Measurements from ENCODE around the gene DSG2.
"Not testable (repeated sequence)": the region's sequence is repeated elsewhere in the genome, so short reads cannot be mapped to it uniquely, and the experiment has no call there.

The DSG2 gene
- long read RNA-seq, donor 1, full-length matches to known transcripts, result 10 of 10 reads
- long read RNA-seq, donor 1, partial matches to known transcripts, result 0 of 10 reads
- long read RNA-seq, donor 1, other reads (novel, unspliced or antisense), result 0 of 10 reads
- long read RNA-seq, donor 2, full-length matches to known transcripts, result 4 of 4 reads
- long read RNA-seq, donor 2, partial matches to known transcripts, result 0 of 4 reads
- long read RNA-seq, donor 2, other reads (novel, unspliced or antisense), result 0 of 4 reads
- long read RNA-seq, donor 3, full-length matches to known transcripts, result 4 of 19 reads
- long read RNA-seq, donor 3, partial matches to known transcripts, result 15 of 19 reads
- long read RNA-seq, donor 3, other reads (novel, unspliced or antisense), result 0 of 19 reads
- long read RNA-seq, donor 4, full-length matches to known transcripts, result 6 of 6 reads
- long read RNA-seq, donor 4, partial matches to known transcripts, result 0 of 6 reads
- long read RNA-seq, donor 4, other reads (novel, unspliced or antisense), result 0 of 6 reads
- long read RNA-seq, donor 5, full-length matches to known transcripts, result 4 of 4 reads
- long read RNA-seq, donor 5, partial matches to known transcripts, result 0 of 4 reads
- long read RNA-seq, donor 5, other reads (novel, unspliced or antisense), result 0 of 4 reads
- long read RNA-seq, donor 6, full-length matches to known transcripts, result 6 of 13 reads
- long read RNA-seq, donor 6, partial matches to known transcripts, result 7 of 13 reads
- long read RNA-seq, donor 6, other reads (novel, unspliced or antisense), result 0 of 13 reads
- long read RNA-seq, donor 7, result 0 reads
- long read RNA-seq, donor 8, full-length matches to known transcripts, result 3 of 3 reads
- long read RNA-seq, donor 8, partial matches to known transcripts, result 0 of 3 reads
- long read RNA-seq, donor 8, other reads (novel, unspliced or antisense), result 0 of 3 reads

- peak; percentile 87 for DNase-seq
Observed at GRCh38 chr18:31497836-31498573, at the start of gene DSG2. TSS of gene DSG2 (plus strand) at chr18:31498177. CDS start at chr18:31498252, 75 bp downstream.

- DNase-seq, result no peak
Observed at GRCh38 chr18:31450409-31450808, 47.6 kb upstream of the DSG2 start.

GRCh38 chr18:31451625-31452024 lies 46.4 kb upstream of the DSG2 start:
- no peak for DNase-seq

GRCh38 chr18:31454066-31454708 lies 43.8 kb upstream of the DSG2 start:
- DNase-seq, result no peak

- no peak for DNase-seq
Observed at GRCh38 chr18:31469629-31470028, 28.3 kb upstream of the DSG2 start.

GRCh38 chr18:31478688-31479087 lies 19.3 kb upstream of the DSG2 start:
- no peak for DNase-seq

- DNase-seq, result no peak
Observed at GRCh38 chr18:31482051-31482450, 15.9 kb upstream of the DSG2 start.

- DNase-seq, result no peak
Observed at GRCh38 chr18:31483396-31483795, 14.6 kb upstream of the DSG2 start.

- DNase-seq, result no peak
Observed at GRCh38 chr18:31484461-31484860, 13.5 kb upstream of the DSG2 start.

GRCh38 chr18:31486165-31486564 lies 11.8 kb upstream of the DSG2 start:
- no peak for DNase-seq

GRCh38 chr18:31487246-31488015 lies 10.5 kb upstream of the DSG2 start:
- no peak for DNase-seq

GRCh38 chr18:31489311-31489710 lies 8.7 kb upstream of the DSG2 start:
- DNase-seq, result no peak

- DNase-seq, result no peak
Observed at GRCh38 chr18:31490387-31490786, 7.6 kb upstream of the DSG2 start.

GRCh38 chr18:31490833-31491232 lies 7.1 kb upstream of the DSG2 start:
- DNase-seq, result no peak

- DNase-seq, result no peak
Observed at GRCh38 chr18:31491586-31491985, 6.4 kb upstream of the DSG2 start.

- DNase-seq, result no peak
Observed at GRCh38 chr18:31492671-31493070, 5.3 kb upstream of the DSG2 start.

- no peak for DNase-seq
Observed at GRCh38 chr18:31493171-31493570, 4.8 kb upstream of the DSG2 start.

- DNase-seq, result no peak
Observed at GRCh38 chr18:31493941-31494340, 4.0 kb upstream of the DSG2 start.

GRCh38 chr18:31494705-31495244 lies 3.2 kb upstream of the DSG2 start:
- not testable (repeated sequence) for DNase-seq

GRCh38 chr18:31497404-31497835 lies 557 bp upstream of the DSG2 start:
- peak; percentile 82 for DNase-seq

All from right kidney (tissue), 9 donors.